Dermis microvascular lymphatic vessel endothelial cell (primary cell): ENCODE results near the gene SLK. TPM values are rescaled to one million over a fixed set of nuclear protein-coding genes. Genes with fewer than 3 reads are reported as not detected.

Experiments
- DNase-seq, 2 donors: peaks; one replicate each; pipeline versions ENCODE4 v3.0.0 to v3.0.0-alpha.2; 2010; ENCODE audit warnings: low read depth in 2 of 2
- total RNA-seq: library from RNA; depleted of rRNA; stranded (reverse); fragments of >200 nt; gene quantifications from 2 replicates; pipeline ENCODE4 v1.2.1, GENCODE V29; 2014

The SLK gene
- total RNA-seq, 1 donor from 2014 or later: 44.5 TPM

DNA sequence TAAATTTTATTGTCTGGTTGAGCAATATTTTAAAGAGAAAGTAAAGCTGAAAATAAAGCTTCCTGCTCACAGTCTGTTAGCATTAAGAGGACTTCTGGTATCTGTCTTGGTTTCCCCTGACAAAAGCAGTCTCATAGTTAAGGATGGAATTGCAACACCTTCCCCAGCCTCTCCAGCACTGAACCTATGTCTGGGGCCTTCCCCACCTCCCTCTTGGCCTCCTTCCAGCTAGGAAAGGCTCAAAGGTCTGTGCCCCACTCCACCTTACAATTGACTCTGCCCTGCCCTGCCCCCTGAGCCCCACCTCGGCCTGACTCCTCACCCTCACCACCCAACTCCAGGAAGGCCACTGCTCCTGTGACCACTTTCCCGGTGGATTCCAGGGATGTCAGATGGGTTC is 85.5 kb downstream of the SLK start:
- DNase-seq: no peak

GRCh38 chr10:104053201-104053600 is 86.3 kb downstream of the SLK start:
- no peak for DNase-seq

GRCh38 chr10:104054430-104054829 is 87.5 kb downstream of the SLK start:
- peak in 1 of 2 donors; percentile 31 for DNase-seq

DNA sequence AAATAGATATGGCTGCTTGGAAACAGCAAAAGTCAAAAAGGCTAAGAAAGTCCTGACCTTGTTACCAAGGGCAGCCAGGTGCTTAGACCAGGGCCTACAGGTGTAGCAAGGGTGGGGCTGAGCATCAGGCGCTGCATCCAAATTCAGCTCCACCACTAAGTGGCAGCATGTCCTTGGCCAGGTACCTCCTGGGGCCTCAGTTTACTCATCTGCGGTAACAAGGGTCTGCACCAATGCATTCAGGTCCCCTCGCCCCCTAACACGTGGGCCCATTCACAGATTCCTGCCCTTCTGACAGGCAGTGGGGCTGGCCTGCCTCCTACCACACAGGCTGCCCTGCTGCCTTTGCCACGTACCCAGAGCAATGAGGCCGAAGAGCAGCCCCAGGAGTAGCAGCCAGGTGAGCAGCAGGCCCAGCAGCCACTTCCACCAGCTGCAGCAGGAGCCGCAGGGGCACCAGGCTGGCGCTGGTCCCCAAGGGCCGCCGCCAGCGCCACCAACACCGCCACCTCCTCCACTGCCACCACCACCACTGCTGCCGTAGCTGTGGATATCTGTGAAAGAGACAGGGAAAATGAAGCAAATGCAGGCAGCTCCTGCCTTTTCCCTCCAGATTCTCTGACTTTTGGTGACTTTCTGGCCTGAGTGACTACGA is 89.8 kb downstream of the SLK start:
- DNase-seq: no peak

- no peak for DNase-seq
Measured at GRCh38 chr10:104057717-104058116, 90.8 kb downstream of the SLK start.

- no peak for DNase-seq
Measured at GRCh38 chr10:104059364-104059763, 92.4 kb downstream of the SLK start.

- DNase-seq: no peak
Measured at GRCh38 chr10:104061196-104061595, 94.3 kb downstream of the SLK start.

DNA sequence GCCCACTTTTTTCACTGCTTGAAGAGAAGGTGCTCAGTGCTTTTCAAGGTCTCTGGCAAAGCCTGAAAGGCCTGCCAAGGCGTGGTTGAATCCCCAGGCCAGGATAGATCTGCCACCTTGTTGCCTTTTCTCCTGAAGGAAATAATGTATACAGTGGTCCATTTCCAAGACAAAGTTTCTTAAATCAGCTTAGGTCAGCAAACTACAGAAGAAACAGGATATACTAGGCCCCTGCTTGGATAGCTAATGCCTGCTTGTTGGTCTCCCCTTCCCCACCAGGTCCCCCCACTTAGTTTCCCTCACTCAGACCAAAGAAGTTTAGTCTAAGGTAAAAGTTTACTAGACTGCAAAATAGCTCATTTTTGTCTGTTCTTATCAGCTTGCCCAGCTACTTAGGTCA is 98.8 kb downstream of the SLK start:
- DNase-seq: no peak

DNA sequence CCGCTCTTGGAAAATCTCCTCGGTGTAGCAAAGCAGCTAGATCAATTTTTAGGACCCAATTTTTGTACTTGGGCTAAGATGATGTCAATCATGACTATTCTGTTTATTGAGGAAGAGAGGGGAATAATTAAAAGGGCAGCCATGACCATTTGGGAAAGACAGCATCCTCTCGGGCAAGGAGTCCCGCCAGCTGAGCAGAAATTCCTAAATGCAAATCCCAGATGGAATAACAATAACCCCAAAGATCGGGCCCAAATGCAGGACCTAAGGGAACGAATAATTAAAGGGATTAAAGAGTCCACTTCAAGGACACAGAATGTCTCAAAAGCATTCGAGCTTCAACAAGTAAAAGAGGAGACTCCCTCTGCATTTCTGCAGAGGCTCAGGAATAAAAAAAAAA is 100.0 kb downstream of the SLK start:
- DNase-seq: no peak

- no peak for DNase-seq
Measured at GRCh38 chr10:104067525-104067924, 100.6 kb downstream of the SLK start.

DNA sequence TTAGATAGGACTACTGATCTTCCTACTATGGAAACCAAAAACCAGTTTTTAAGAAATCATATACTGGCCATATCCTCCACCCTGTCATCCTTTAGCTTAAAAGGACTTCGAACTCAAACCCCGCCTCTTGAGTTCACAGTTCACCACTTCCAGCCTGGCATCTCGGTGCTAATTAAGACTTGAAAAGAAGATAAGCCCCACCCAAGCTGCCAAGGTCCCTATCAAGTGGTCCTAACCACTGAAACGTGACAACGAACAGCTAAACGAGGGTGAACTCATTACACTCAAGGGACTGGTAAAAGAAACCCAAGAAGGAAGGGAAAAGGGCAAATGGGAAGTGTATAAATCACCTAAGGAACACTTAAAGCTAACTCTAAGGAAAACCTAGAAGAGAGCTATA is 102.7 kb downstream of the SLK start:
- DNase-seq: no peak

- DNase-seq: no peak
Measured at GRCh38 chr10:104072786-104073185, 105.8 kb downstream of the SLK start.

- no peak for DNase-seq
Measured at GRCh38 chr10:104074505-104074904, 107.6 kb downstream of the SLK start.

DNA sequence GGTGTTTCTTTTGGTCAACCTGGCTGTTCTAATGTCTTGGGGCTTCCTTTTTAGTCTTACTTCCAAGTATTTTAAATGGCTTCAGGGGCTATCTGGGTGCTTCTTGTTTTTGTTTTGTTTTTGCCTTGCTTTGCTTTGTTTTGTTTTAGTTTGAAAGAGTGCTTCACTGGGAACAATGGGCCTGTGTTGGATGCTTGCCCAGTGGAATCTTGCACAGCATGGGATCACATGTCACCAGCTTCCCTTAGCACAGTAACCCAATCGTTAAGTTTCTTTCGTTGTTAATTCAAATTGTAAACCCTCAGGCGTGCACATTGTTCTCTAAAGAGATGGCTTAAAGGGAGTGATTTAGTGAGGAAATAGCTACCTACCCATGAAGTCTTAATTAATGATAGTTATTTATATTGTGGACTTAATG is 109.8 kb downstream of the SLK start:
- peak; percentile 93 to 97 for DNase-seq

DNA sequence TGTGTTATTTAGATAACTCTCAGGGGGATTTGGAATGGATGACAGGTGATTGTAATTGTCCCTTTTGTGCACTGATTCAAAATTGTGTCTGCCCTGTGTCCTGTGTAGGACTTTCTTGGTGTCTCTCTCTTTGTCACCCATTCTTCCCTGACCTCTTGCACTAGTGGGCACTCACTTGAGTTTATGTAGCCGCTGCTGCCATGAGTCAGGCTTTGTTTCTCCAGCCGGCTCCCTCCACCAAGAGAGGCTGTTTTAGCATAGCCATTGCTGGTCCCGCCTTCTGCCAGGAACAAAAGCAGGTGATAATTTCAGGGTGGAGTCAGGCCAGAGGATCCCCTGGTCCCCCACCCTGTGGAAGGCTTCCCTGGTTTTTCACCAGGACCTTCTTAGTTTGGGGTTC is 110.3 kb downstream of the SLK start:
- peak; percentile 7 to 79 for DNase-seq

DNA sequence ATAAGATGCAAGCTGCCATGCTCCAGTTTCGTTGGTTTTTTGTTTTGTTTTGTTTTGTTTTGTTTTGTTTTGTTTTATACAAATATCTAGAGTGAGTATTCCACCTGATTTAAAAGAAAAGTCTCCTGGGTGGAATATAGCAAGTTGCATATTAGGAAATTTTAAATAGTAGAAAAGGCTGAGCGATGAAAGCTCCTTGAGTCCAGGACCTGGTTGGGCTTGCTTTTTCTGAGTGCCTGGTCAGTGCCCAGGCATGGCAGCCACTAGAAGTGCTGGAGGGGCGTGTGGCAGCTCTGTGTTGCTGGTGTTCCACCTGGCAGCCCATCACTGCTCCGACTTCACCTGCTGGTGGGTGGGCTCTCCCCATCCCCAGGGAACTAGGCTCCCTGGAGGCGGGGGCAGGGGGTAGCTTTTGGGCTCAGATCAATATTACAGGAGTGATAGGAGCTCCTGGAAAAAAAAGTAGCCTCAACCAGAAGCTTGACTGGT is 110.8 kb downstream of the SLK start:
- no peak for DNase-seq

Other genes starting within 250 kb of the SLK start
- gene SH3PXD2A, start 111.6 kb upstream of the SLK start, total RNA-seq: 2.6 and 3.2 TPM in 2 replicates
- 20.5 and 20.9 TPM in 2 replicates for gene STN1, start 49.0 kb upstream of the SLK start, total RNA-seq
- 0.25 and 0.90 TPM in 2 replicates for gene COL17A1, start 118.7 kb downstream of the SLK start, total RNA-seq
- gene SFR1, start 155.0 kb downstream of the SLK start, total RNA-seq: 3.5 and 4.9 TPM in 2 replicates